ENCODE measurements around the gene OPRD1.
"Not testable (repeated sequence)": the region's sequence is repeated elsewhere in the genome, so short reads cannot be mapped to it uniquely, and the experiment has no call there.

Gene OPRD1

DNA sequence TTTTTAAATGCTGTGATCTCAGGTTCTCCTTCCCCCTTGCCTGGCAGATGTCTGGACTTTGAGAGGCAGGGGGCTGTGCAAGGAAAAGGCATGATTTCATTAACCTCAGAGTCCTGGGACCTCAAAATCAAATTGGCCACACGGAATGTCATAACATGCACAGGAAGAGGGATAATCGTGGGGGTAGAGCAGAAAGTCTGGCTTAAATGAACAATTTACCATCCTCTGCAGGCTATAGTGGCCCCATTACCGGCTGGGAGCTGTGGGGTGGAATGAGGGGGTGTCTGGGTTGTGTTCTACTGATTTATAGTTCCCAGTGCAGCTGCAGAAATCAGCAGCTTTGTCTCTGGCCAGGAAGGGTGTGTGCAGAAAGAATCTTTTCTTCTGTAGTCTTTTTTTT lies 10.8 kb downstream of the OPRD1 start:
- H3K9me3 ChIP-seq (ENCODE audit: insufficient read depth, low read depth, low read length) = no peaks in the 10 kb centered on the region
- H2BK120ac ChIP-seq (ENCODE audit: insufficient read depth, low read length, poor library complexity) = no peak overlapping the region
- no peaks in the 10 kb centered on the region for H3K4me1 ChIP-seq (ENCODE audit: control insufficient read depth in 1 of 2, insufficient read depth in 2 of 2, low read length in 2 of 2)
- no peak overlapping the region for H3K18ac ChIP-seq (ENCODE audit: low read length)
- no peak overlapping the region for H3K23ac ChIP-seq (ENCODE audit: low read length)
- H3K4me2 ChIP-seq (ENCODE audit: low read length) = no peak overlapping the region
- H2BK12ac ChIP-seq (ENCODE audit: low read length) = no peak overlapping the region
- H4K91ac ChIP-seq (ENCODE audit: low read depth, low read length) = no peak overlapping the region
- H3K79me1 ChIP-seq (ENCODE audit: low read length) = no peaks in the 10 kb centered on the region
- no peaks in the 10 kb centered on the region for H3K36me3 ChIP-seq (ENCODE audit: control insufficient read depth in 1 of 2, insufficient read depth in 2 of 2, low read length in 2 of 2)
- no peak overlapping the region for H2AFZ ChIP-seq (ENCODE audit: insufficient read depth, low read length, poor library complexity)
- H3K4ac ChIP-seq (ENCODE audit: low read depth, low read length) = no peak overlapping the region
- H3K4me3 ChIP-seq (ENCODE audit: low read depth, low read length) = no peak overlapping the region
- no peaks in the 10 kb centered on the region for H3K79me2 ChIP-seq (ENCODE audit: control insufficient read depth, insufficient read depth, low read length, poor library complexity)
- WGBS (ENCODE audit: extremely low coverage, insufficient coverage, insufficient read length) = no CpG with 5 or more reads among the region's 3 CpGs
- no peak overlapping the region for H3K14ac ChIP-seq (ENCODE audit: low read length)
- no peak for DNase-seq
- no peak overlapping the region for H3K9ac ChIP-seq (ENCODE audit: low read length)
- H3K27ac ChIP-seq (ENCODE audit: low read depth, low read length) = no peak overlapping the region
- H2AK5ac ChIP-seq (ENCODE audit: low read length) = no peak overlapping the region
- no peak overlapping the region for H4K8ac ChIP-seq (ENCODE audit: low read depth, low read length)
- H4K12ac ChIP-seq (ENCODE audit: low read depth, low read length) = no peak overlapping the region
- no peak overlapping the region for H2BK5ac ChIP-seq (ENCODE audit: low read depth, low read length, poor library complexity)
- H3K27me3 ChIP-seq (ENCODE audit: insufficient read depth, low read length) = no peaks in the 10 kb centered on the region

- not testable (repeated sequence) for H2AK5ac ChIP-seq (ENCODE audit: low read length); H3K14ac ChIP-seq (ENCODE audit: low read length); H3K79me2 ChIP-seq (ENCODE audit: control insufficient read depth, insufficient read depth, low read length, poor library complexity); H3K9me3 ChIP-seq (ENCODE audit: insufficient read depth, low read depth, low read length); H4K91ac ChIP-seq (ENCODE audit: low read depth, low read length); H2BK5ac ChIP-seq (ENCODE audit: low read depth, low read length, poor library complexity); H2BK12ac ChIP-seq (ENCODE audit: low read length); H3K18ac ChIP-seq (ENCODE audit: low read length); H3K4me3 ChIP-seq (ENCODE audit: low read depth, low read length); H2BK120ac ChIP-seq (ENCODE audit: insufficient read depth, low read length, poor library complexity); H4K8ac ChIP-seq (ENCODE audit: low read depth, low read length); H3K9ac ChIP-seq (ENCODE audit: low read length); H2AFZ ChIP-seq (ENCODE audit: insufficient read depth, low read length, poor library complexity); H3K4me2 ChIP-seq (ENCODE audit: low read length); DNase-seq; H3K23ac ChIP-seq (ENCODE audit: low read length); H3K27ac ChIP-seq (ENCODE audit: low read depth, low read length); H3K4ac ChIP-seq (ENCODE audit: low read depth, low read length); H3K36me3 ChIP-seq (ENCODE audit: control insufficient read depth in 1 of 2, insufficient read depth in 2 of 2, low read length in 2 of 2); H3K79me1 ChIP-seq (ENCODE audit: low read length); H3K27me3 ChIP-seq (ENCODE audit: insufficient read depth, low read length); H3K4me1 ChIP-seq (ENCODE audit: control insufficient read depth in 1 of 2, insufficient read depth in 2 of 2, low read length in 2 of 2); H4K12ac ChIP-seq (ENCODE audit: low read depth, low read length)
- WGBS (ENCODE audit: extremely low coverage, insufficient coverage, insufficient read length) = no CpG with 5 or more reads among the region's 11 CpGs
Measured at GRCh38 chr1:28824061-28824460, 12.1 kb downstream of the OPRD1 start.

DNA sequence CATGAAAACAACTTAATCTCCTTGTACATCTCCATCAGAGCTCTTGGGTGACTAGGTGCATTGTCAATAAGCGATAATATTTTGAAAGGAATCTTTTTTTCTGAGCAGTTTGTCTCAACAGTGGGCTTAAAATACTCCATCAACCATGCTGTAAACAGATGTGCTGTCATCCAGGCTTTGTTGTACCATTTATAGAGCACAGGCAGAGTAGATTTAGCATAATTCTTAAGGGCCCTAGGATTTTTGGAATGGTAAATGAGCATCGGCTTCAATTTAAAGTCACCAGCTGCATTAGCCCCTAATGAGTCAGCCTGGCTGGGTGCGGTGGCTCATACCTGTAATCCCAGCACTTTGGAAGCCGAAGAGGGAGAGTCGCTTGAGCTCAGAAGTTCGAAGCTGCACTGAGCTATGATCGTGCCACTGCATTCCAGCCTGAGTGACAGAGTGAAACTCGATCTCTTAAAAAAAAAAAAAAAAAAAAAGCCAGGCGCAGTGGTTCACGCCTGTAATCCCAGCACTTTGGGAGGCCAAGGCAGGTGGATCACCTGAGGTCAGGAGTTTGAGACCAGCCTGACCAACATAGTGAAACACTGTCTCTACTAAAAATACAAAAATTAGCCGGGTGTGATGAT lies 16.4 kb downstream of the OPRD1 start:
- WGBS (ENCODE audit: extremely low coverage, insufficient coverage, insufficient read length) = no CpG with 5 or more reads among the region's 11 CpGs

DNA sequence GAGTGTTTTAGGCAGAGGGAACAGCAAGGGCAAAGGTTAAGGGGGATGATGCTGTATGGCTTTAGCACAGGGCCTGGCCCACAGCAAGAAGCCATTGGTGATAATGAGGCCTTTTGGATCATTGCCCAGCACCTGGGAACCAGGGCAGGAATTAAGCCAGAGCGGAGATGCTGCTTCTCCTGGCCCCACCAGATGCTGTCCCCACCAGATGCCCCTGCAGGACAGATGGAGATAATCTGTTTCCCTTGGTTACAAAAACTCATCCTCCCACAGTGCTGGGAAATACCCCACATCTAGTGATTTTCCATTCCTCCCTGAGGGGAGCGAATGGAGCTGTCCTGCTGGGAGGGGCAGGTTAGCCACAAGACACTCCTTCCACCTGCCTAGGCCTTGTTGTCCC lies 18.8 kb downstream of the OPRD1 start:
- Histone ChIP-seq H2BK12ac (ENCODE audit: low read length) (no peak overlapping the region), H3K4me2 (ENCODE audit: low read length) (no peak overlapping the region), H3K9me3 (ENCODE audit: insufficient read depth, low read depth, low read length) (peaks cover 1% of the 10 kb centered on the region), H4K91ac (ENCODE audit: low read depth, low read length) (no peak overlapping the region), H2AFZ (ENCODE audit: insufficient read depth, low read length, poor library complexity) (no peak overlapping the region), H3K9ac (ENCODE audit: low read length) (no peak overlapping the region), H3K79me1 (ENCODE audit: low read length) (no peaks in the 10 kb centered on the region), H3K27me3 (ENCODE audit: insufficient read depth, low read length) (no peaks in the 10 kb centered on the region), H3K27ac (ENCODE audit: low read depth, low read length) (no peak overlapping the region), H3K14ac (ENCODE audit: low read length) (no peak overlapping the region), H3K4me3 (ENCODE audit: low read depth, low read length) (no peak overlapping the region), H3K4me1 (ENCODE audit: control insufficient read depth in 1 of 2, insufficient read depth in 2 of 2, low read length in 2 of 2) (no peaks in the 10 kb centered on the region), H2BK120ac (ENCODE audit: insufficient read depth, low read length, poor library complexity) (no peak overlapping the region), H2BK5ac (ENCODE audit: low read depth, low read length, poor library complexity) (no peak overlapping the region), H3K4ac (ENCODE audit: low read depth, low read length) (no peak overlapping the region), H4K8ac (ENCODE audit: low read depth, low read length) (no peak overlapping the region), H3K36me3 (ENCODE audit: control insufficient read depth in 1 of 2, insufficient read depth in 2 of 2, low read length in 2 of 2) (no peaks in the 10 kb centered on the region), H2AK5ac (ENCODE audit: low read length) (no peak overlapping the region), H3K23ac (ENCODE audit: low read length) (no peak overlapping the region), H3K79me2 (ENCODE audit: control insufficient read depth, insufficient read depth, low read length, poor library complexity) (no peaks in the 10 kb centered on the region), H4K12ac (ENCODE audit: low read depth, low read length) (no peak overlapping the region), H3K18ac (ENCODE audit: low read length) (no peak overlapping the region)
- no peak for DNase-seq
- no CpG with 5 or more reads among the region's 2 CpGs for WGBS (ENCODE audit: extremely low coverage, insufficient coverage, insufficient read length)

More for the DNA sequence above, 16.4 kb downstream of the OPRD1 start:
- H2BK12ac ChIP-seq (ENCODE audit: low read length); H3K27me3 ChIP-seq (ENCODE audit: insufficient read depth, low read length); H3K9ac ChIP-seq (ENCODE audit: low read length); H3K79me2 ChIP-seq (ENCODE audit: control insufficient read depth, insufficient read depth, low read length, poor library complexity); H4K12ac ChIP-seq (ENCODE audit: low read depth, low read length); H3K4me1 ChIP-seq (ENCODE audit: control insufficient read depth in 1 of 2, insufficient read depth in 2 of 2, low read length in 2 of 2); H3K14ac ChIP-seq (ENCODE audit: low read length); H3K4me2 ChIP-seq (ENCODE audit: low read length); H3K9me3 ChIP-seq (ENCODE audit: insufficient read depth, low read depth, low read length); H3K4me3 ChIP-seq (ENCODE audit: low read depth, low read length); H4K8ac ChIP-seq (ENCODE audit: low read depth, low read length); H3K27ac ChIP-seq (ENCODE audit: low read depth, low read length); H3K23ac ChIP-seq (ENCODE audit: low read length); H2AFZ ChIP-seq (ENCODE audit: insufficient read depth, low read length, poor library complexity); H2BK5ac ChIP-seq (ENCODE audit: low read depth, low read length, poor library complexity); H3K36me3 ChIP-seq (ENCODE audit: control insufficient read depth in 1 of 2, insufficient read depth in 2 of 2, low read length in 2 of 2); H2BK120ac ChIP-seq (ENCODE audit: insufficient read depth, low read length, poor library complexity); H4K91ac ChIP-seq (ENCODE audit: low read depth, low read length); H3K18ac ChIP-seq (ENCODE audit: low read length); H2AK5ac ChIP-seq (ENCODE audit: low read length); H3K79me1 ChIP-seq (ENCODE audit: low read length); H3K4ac ChIP-seq (ENCODE audit: low read depth, low read length): not testable (repeated sequence)
- peak in 1 of 2 donors; percentile 44 for DNase-seq

Data from trophoblast cell (in vitro differentiated cells and primary cell).